Brain microvascular endothelial cell (primary cell): Measurements from ENCODE around the gene NOVA1.

Experiments used
- DNase-seq: peaks from one replicate; pipeline ENCODE4 v3.0.0-alpha.2; 2020
- H3K27ac ChIP-seq: fragments of 250-450 bp; sonication (Bioruptor Pico); 2 replicates; pipeline ENCODE4 v1.5.1; 2020; ENCODE audit warnings: mild to moderate bottlenecking, moderate library complexity
- H3K27me3 ChIP-seq: fragments of 250-450 bp; sonication (Bioruptor Pico); replicated peaks from 2 replicates; pipeline ENCODE4 v1.5.1; 2020; ENCODE audit warnings: mild to moderate bottlenecking
- H3K36me3 ChIP-seq: fragments of 250-450 bp; sonication (Bioruptor Pico); replicated peaks from 2 replicates; pipeline ENCODE4 v1.5.1; 2020; ENCODE audit warnings: mild to moderate bottlenecking
- H3K4me3 ChIP-seq: 2 replicates; pipeline ENCODE4 v1.5.1; 2011; ENCODE audit warnings: low read depth, mild to moderate bottlenecking, control low read depth, low read length, moderate library complexity
- in situ Hi-C: cut with HindIII; loops from 2 replicates; pipeline ENCODE4 v1.10.0; 2017; ENCODE audit warnings: low sequenced_read_pairs, low pct_ligation_motif_present
- TF ChIP-seq, protein P1 (sequence below): IDR thresholded peaks from 2 replicates; pipeline ENCODE4 v1.5.1; 2011; ENCODE audit warnings: low read depth, mild to moderate bottlenecking, moderate library complexity, low read length, control low read depth, inconsistent platforms; ENCODE audit errors: missing control alignments

NOVA1 gene

DNA sequence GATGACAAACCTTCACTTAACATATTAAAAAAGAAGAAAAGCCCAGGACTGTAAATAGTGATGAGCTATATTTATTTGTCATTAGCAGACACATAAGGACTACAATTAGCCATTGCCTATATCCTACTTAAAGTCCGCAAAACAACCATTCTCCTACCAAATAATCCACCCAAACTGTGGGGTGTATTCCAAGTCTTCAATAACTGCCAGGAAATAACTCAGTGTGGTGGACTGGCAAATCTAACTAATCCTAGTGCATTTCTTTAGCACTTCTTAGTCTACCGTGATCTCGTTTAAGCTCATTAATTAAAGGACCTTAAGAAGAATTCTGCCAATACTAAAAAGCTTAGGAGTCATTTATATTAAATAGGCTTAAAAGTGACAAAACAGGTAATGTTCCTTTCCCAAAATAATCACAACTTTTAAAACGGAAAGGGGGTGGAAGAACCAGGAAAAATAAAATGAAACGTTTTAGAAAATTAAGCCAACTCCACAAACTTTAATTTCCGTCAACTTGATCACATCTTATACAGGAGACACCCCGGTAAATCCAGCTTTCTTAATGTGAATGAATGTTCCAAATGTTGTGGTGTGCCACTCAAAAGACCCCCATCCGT lies 1.8 kb downstream of the NOVA1 start:
- DNase-seq = no peak
- TF ChIP-seq, protein P1, sequence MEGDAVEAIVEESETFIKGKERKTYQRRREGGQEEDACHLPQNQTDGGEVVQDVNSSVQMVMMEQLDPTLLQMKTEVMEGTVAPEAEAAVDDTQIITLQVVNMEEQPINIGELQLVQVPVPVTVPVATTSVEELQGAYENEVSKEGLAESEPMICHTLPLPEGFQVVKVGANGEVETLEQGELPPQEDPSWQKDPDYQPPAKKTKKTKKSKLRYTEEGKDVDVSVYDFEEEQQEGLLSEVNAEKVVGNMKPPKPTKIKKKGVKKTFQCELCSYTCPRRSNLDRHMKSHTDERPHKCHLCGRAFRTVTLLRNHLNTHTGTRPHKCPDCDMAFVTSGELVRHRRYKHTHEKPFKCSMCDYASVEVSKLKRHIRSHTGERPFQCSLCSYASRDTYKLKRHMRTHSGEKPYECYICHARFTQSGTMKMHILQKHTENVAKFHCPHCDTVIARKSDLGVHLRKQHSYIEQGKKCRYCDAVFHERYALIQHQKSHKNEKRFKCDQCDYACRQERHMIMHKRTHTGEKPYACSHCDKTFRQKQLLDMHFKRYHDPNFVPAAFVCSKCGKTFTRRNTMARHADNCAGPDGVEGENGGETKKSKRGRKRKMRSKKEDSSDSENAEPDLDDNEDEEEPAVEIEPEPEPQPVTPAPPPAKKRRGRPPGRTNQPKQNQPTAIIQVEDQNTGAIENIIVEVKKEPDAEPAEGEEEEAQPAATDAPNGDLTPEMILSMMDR = no peak
- in situ Hi-C loops = no loop called here
- H3K4me3 ChIP-seq = peak overlapping the region; percentile 69
- no peaks in the 10 kb centered on the region for H3K36me3 ChIP-seq
- no peak overlapping the region for H3K27ac ChIP-seq
- peaks cover 4% of the 10 kb centered on the region for H3K27me3 ChIP-seq

GRCh38 chr14:26594756-26595545 lies 2.9 kb downstream of the NOVA1 start:
- peaks cover 4% of the 10 kb centered on the region for H3K27me3 ChIP-seq
- H3K36me3 ChIP-seq = no peaks in the 10 kb centered on the region
- DNase-seq = no peak
- TF ChIP-seq, protein P1 = no peak
- no peak overlapping the region for H3K4me3 ChIP-seq
- in situ Hi-C loops = no loop called here
- no peak overlapping the region for H3K27ac ChIP-seq

DNA sequence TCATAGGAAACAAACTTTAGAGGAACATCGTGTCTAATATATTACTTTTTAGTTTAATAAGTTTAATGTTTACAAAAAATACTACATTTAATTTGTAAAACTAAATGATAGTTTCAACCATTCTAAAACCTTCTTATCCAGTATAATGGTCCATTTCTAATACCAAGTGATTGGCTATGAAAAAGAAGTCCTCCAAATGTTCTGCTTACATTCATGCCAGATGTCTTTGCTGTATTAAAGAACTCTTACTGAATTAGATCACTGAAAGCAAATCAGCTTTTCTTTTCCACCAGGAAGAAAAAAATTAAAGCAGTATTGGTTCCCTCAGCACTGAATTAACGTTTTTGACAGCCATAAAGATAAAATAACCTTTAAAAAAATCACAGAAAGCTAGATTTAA lies 3.7 kb downstream of the NOVA1 start:
- no peak for DNase-seq
- TF ChIP-seq, protein P1 = no peak
- in situ Hi-C loops = no loop called here
- H3K27me3 ChIP-seq = peaks cover 4% of the 10 kb centered on the region
- H3K4me3 ChIP-seq = no peak overlapping the region
- no peak overlapping the region for H3K27ac ChIP-seq
- H3K36me3 ChIP-seq = no peaks in the 10 kb centered on the region

DNA sequence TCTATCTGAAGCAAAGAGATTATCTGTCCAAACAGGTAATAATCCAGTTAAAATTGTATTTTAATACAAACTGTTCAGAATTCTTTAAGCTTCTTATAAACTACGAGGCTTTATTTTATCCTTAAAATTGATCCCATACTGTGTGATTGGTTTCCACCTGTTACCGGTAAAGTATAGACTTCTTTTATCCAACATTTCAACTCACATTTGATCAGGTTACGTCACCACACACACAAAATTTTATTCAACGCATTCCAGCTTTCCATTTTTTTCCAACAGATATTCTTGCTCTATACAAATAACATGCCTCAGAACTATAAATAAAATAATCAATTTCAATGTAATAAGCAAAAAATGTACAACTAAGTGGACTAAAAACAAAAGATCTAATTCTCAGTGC lies 4.5 kb downstream of the NOVA1 start:
- DNase-seq = no peak
- H3K36me3 ChIP-seq = no peaks in the 10 kb centered on the region
- TF ChIP-seq, protein P1 = no peak
- no peak overlapping the region for H3K27ac ChIP-seq
- H3K4me3 ChIP-seq = no peak overlapping the region
- H3K27me3 ChIP-seq = no peaks in the 10 kb centered on the region
- in situ Hi-C loops = no loop called here

DNA sequence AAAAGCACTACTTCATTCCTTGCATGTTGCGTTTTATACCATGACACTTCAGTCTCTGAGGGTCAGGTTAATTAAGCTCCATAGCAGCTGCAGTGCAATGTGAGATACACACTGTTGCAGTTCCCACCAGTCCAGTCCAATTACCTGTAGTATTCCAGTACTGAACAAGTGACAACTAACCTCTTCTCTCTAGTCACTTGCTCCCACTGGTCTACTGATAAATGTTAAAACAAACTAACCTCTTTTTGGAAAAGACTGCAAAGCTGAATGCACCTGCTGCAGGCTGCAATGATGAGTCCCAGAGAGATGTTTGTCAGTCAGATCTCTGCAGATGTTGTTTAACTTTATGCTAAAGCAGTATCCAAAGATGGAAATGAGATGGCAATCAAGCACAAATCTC lies 7.9 kb downstream of the NOVA1 start:
- H3K4me3 ChIP-seq = no peak overlapping the region
- TF ChIP-seq, protein P1 = no peak
- no peak for DNase-seq
- no peak overlapping the region for H3K27ac ChIP-seq
- no peaks in the 10 kb centered on the region for H3K36me3 ChIP-seq
- in situ Hi-C loops = no loop called here
- no peaks in the 10 kb centered on the region for H3K27me3 ChIP-seq
